Hypothalamus (tissue), 51 donors: Measurements from ENCODE around the gene SCT.
"Not testable (repeated sequence)": the region's sequence is repeated elsewhere in the genome, so short reads cannot be mapped to it uniquely, and the experiment has no call there.

ENCODE experiments used
- DNase-seq, 51 donors: peaks; one replicate each; lab custom pipeline; 2025; lab: John Stamatoyannopoulos, UW

Gene SCT, protein sequence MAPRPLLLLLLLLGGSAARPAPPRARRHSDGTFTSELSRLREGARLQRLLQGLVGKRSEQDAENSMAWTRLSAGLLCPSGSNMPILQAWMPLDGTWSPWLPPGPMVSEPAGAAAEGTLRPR

DNA sequence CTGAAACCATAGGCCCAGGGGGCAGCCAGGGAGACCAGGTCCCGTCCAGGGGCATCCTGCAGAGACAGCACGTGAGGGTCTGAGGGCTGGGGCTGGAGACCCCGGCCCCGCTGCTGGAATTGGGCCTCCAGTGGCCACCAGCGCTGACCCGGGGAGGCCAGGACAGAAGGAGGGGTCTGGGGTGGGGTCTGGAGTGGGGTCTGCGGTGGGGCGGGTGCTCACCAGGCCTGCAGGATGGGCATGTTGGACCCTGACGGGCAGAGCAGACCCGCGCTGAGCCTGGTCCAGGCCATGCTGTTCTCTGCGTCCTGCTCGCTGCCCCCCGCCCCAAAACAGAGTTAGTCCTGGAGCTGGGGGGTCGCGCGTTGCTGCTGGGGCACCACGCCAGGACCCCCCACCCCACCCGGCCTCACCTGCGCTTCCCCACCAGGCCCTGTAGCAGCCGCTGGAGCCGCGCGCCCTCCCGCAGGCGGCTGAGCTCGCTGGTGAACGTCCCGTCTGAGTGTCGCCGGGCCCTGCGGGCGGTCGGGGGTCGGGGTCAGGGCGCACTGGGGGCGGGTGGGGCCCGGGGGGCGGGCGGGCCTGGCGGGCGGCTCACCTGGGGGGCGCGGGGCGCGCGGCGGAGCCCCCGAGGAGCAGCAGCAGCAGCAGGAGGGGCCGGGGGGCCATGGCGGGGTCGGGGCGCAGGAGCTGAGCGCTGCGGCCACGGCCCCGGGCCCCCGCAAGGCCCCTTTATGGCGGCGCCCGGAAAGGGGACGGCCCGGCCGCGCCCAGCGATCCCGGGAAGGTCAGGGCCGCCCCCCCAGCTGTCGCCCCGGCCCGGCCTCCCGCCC, at the start of gene SCT:
Gene SCT (minus strand): TSS at position 707 of the 833 bp plus-strand sequence. CDS start 38 bp downstream, at position 669.
- DNase-seq = no peak

DNA sequence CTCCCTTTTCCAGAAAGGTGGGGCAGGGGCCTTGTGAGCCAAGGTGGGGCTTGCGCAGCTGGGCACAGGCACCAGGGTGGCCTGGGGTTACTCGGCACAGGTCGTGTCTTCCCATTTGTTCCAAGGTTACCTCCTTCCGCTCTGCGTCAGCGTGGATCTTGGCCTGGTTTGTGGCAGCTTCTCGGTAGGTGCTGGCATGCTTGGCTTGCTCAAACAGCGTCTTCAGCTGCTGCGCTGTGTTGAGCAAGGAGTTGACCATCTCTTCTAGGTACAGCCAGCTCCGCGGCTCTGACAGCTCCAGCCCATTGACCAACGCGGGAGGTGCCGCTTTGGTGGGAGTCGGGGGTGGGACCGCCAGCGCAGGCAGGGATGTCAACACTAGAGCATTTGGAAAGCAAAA, 47.4 kb upstream of the SCT start:
- DNase-seq = no peak

DNA sequence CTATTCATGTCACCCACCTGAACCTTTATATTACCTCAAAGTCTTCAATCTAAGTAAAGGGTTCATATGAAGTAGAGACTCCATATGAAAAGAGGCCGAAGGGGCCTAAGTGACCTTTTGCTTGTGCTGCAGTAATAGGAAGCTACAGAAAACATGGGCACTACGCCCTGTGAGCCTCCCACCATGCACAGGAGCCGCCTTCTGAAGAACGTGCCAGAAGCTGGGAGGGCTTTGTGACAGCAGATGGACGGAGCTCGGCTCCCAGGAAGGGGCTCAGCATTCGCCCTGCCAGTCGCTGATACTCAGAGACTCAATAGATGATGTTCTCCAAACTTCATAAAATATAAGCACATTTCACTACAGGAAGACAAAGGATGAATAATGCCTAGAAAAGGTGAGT, 46.9 kb upstream of the SCT start:
- no peak for DNase-seq

DNA sequence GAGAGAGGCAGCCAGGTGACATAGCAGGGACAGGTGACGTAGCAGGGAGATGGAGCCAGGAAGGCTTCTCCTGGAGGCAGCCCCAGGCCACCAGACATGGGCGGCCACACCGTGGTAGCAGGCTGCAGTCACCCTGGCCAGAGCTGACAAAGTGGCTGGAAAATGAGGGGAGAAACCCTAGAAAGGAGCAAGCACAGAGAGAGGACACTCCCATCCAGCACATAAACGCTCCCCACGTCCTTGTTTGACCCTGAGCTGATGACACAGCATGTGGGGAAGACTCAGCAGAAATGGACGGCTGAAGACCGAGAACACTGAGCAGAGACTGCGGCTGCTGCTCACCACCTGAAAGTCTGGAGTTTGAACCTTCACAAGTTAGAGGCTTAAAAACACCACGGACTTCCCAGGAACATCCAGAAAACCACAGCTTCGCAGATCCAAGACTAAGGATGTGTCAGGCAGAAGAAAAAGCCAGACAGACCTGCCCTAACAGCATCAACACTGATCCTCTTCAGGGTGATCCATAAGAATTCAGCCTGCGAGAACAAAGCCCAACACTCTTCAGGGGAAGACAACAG, 38.8 kb upstream of the SCT start:
- peak in 8 of 51 donors; percentile 12 to 37 (median 21) for DNase-seq

DNA sequence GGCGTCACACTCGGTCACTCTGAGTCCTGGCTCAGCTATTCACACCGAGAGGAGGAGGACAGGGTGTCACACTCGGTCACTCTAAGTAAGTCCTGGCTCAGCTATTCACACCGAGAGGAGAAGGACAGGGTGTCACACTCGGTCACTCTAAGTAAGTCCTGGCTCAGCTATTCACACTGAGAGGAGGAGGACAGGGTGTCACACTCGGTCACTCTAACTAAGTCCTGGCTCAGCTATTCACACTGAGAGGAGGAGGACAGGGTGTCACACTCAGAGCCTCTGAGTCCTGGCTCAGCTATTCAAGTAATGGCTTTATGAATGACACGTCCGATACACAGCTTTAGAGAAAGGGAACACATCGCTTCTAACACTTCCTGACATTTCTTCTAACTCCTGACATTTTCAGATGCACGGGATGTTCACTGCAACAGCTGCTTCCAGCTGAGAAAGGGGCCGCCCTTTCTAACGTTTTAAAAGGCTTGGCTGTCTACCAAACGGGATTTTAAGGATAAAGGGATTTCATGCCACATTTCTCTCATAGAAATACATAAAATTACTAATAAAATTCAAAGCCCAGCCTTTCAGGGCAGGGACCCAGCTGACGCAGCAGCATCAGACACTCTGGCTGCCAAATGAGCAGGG, 38.2 kb upstream of the SCT start:
- DNase-seq = no peak

DNA sequence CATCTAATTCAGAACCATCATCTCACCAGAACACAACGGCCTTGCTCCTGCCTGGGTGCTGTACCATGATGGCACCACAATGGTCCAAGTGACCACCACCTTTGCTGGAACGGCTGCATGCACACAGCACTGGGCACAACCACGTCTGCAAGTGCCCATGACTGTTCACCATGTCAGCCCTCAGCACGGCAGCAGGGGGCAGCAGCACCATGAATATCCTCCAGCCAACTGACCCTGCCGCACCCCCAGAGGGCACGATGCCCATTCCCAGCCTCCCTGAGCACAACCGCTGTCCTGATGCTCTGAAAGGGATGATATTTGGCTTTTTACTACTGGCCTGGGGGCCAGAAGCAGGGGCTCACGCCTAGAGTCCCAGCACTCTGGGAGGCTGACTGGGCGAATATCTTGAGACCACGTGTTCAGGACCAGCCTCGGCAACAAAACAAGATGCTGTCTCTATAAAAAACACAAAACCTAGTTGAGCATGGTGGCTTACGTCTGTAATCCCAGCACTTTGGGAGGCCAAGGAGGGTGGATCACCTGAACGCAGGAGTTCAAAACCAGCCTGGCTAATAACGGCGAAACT, 35.8 kb upstream of the SCT start:
- DNase-seq = peak in 36 of 51 donors; percentile 18 to 74 (median 50)

DNA sequence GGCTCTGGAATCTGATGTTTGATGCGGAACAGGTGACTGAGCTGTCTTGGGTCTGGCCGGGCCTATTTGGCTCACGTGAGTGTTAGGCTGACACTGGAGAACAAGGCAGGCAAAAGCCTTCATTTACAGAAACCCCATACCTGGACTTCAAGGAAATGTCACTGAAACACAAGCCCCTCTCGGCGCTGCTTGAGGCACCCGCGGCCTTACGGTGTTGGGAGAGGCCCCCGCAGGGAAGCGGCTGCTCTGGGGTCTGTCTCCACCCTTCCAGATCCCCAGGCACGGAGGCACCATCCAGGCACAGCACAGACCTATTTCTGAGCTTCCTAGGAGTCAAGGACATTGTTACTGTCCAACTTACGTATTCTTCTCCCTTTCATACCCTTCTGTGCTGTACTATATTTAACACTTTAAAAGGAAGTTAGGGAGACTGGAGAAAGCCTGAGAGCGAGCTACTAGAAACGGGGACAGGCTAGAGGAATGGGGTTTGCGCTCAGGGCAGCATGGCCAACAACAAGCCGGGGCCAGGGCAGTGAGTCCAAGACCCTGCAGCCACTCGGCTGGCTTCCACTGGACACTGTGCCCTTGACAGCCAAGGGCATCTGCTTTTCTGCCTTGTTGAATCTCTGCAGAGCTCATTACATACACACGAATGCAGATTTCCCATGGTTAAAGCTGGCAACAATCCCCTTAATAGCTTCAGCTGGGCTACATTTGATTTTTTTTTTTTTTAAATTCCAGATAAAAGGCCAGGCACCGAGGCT, 33.9 kb upstream of the SCT start:
- no peak for DNase-seq

DNA sequence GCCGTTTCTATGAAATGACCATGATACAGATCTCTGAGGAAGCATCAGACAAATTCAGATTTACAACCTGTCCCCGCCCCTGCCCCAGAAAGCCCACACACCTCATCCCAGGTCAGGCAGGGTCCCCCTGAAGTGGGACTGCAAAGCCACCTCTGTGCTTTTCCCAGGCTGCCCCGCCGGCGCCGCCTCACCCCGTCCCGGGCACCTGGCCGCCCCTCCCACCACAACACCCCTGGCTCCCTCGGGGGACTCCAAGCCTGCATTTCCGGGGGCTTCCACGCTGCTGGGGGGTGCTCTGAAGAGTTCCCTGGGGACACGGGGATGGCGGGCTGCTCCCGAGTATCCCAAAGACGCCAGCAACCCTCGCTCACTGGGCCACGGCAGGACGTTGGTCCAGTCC, 33.3 kb upstream of the SCT start:
- no peak for DNase-seq

DNA sequence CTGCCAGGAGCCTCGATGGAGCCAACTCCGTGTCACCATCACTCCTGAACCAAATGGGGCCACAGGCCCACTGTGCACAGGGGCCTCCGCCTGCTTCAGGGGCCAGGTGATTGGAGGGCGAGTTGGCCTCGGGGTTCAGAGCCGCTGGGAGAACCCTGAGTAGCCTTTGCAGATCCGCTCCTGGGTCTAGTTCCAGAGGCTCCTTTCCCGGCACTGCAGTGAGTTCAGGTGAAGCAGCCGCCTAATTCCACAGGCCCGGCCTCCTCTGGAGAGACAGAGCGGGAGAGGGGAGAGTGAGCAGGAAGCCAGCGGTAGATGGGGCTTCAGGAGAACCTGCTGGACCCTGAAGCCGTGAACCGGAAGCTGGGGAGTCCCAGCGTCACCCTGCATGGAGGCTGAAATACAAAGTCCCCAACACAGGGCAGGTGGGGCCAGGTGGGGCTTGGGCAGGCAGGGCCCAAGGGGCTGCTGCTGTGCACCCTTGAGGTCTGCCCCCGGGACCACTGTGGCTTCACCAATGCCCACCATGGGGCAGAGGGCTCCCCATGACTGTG, 32.6 kb upstream of the SCT start:
- no peak for DNase-seq

DNA sequence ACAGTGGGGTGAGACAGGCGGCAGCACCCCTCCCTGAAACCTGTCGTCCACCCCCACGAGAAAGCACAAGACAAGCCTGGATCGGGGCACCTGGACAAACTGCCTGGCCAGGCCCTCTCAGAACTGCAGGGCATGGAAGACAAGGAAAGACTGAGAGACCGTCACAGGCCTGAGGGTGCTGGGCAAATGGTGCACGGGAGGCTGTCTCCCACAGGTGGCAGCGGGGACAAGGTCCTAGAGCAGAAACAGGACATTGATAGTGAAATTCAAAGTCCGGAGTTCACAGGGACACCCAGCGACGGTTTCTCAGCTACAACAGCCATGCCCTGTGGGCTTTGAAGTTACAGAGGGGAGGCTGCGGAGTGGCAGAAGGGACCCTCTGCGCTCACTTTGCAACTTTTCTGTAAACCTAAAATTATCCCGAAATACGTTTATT, 30.7 kb upstream of the SCT start:
- no peak for DNase-seq

DNA sequence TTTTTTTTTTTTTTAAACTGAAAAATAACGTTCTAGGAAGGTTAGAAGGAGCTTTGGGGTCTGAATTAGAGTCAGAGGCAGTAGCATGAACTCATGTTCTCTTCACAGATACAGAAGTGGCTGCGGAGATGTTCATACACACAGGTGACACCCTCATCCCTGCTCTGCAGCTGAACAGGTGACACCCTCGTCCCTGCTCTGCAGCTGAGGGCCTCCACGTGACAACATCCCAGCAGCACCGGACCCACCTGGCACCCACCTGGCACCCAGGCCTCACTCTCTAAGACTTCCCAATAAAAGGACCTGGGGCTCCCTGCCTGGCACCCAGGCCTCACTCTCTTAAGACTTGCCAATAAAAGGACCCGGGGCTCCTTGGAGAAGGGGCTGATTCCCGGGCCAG, 29.9 kb upstream of the SCT start:
- no peak for DNase-seq

DNA sequence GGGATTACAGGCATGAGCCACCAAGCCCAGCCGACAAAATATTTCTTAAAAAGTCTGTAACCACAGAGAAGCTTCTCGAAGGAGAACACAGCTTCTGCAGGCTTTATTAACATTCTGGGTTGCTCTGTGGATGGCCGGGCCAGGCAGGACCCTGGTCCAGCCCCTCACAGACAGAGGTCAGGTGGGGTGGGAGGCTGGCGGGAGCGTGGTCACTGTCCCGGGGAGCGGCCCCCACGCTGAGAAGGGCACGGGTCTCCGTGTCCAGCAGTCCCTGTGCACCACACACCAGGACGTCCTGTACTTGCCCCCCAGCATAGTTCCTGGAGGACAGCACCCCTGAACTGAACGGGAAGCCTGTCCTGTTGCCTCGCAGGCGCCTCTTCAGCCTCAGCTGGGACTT, 29.4 kb upstream of the SCT start:
- DNase-seq = no peak

DNA sequence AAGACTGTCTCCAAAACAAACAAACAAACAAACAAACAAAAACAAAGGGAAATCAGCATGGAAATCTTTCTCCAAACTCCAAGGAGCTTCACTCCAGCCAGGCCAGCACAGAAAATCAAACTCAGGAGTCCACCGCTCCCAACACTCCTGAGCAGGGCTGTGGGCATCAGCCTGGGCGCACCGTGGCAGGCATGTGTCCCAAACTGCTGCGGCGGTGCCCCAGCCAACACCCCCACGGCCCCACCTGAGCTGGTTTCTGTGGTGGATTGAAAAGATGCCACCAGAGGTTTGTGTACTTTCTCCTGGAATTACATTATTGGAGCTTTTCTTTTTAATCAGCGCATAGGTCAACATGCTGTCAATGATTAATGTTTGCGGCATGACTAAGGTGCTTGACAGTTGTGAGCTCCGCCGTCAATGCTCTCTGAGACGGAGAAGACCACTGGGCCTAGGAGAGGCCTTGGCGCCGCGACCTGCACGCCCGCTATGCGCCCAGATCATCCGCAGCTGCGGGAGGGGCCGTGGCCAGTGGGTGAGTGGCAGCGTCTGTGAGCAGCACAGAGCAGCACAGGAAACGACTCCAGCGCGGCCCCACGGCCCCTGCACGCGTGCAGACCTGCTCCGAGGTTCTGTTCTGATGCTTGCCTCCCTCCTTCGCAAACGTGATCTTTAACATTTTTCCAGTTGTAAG, 28.2 kb upstream of the SCT start:
- no peak for DNase-seq

DNA sequence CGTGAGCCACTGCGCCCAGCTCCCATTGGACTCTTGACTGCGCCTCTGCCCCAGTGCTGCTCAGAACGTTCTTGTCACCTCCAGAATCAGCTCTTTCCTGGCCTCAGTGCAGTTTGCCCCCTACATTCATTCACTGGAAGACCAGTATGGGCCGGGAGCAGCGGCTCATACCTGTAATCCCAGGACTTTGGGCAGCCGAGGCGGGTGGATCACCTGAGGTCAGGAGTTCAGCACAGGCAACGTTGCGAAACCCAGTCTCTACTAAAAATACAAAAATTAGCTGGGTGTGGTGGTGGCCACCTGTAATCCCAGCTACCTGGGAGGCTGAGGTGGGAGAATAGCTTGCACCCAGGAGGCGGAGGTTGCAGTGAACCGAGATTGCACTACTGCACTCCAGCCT, 27.5 kb upstream of the SCT start:
- DNase-seq = not testable (repeated sequence)

DNA sequence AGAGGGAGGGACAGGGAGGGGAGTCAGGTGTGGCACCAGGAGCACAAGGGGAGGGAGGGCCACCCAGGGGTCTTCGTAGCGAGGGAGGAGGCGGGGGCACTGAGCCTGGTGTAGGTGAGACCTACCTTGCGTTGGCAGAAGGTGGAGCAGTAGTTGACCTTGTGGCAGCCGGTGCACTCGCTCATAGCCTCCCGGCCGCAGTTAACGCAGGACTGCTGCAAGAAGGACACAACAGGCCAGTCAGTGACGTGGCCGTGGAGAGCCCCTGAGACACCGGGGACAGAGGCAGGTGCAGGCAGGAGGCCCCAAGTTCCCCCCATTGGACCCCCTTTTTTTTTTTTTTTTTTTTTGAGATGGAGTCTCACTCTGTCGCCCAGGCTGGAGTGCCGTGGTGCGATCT, 26.9 kb upstream of the SCT start:
- DNase-seq = no peak

DNA sequence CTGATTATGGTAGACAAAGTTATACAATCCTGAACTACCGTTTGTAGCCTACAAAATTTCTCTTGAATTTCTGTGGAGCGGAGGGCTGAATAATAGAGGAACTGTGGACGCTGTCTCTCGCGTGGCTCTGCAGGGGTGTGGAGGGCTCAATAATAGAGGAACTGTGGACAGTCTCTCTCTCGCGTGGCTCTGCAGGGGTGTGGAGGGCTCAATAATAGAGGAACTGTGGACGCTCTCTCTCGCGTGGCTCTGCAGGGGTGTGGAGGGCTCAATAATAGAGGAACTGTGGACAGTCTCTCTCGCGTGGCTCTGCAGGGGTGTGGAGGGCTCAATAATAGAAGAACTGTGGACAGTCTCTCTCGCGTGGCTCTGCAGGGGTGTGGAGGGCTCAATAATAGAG, 26.2 kb upstream of the SCT start:
- not testable (repeated sequence) for DNase-seq

DNA sequence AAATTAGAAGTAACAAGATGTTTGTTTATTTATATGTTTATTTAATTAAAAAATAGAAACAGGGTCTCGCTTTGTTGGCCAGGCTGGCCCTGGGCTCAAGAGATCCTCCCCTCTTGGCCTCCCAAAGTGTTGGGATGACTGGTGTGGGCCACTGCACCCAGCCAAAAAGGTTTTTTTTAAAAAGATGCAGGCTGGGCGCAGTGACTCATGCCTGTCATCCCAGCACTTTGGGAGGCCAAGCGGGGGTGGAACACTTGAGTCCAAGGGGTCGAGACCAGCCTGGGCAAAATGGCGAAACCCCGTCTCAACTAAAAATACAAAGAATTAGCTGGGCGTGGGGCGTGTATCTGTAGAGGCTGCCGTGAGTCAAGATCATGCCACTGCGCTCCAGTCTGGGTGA, 23.5 kb upstream of the SCT start:
- DNase-seq = no peak

DNA sequence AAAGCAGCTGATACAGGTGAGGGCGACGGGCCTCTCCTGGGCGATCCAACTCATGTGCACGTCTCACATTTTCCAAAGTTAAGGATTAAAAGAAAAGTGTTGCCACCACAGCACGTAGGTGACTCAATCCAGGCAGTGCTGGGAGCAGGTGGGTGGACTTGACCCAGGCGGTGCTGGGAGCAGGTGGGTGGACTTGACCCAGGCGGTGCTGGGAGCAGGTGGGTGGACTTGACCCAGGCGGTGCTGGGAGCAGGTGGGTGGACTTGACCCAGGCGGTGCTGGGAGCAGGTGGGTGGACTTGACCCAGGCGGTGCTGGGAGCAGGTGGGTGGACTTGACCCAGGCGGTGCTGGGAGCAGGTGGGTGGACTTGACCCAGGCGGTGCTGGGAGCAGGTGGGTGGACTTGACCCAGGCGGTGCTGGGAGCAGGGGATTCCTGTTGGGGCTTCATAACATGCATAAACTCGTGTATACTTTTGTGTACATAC, 20.7 kb upstream of the SCT start:
- not testable (repeated sequence) for DNase-seq

DNA sequence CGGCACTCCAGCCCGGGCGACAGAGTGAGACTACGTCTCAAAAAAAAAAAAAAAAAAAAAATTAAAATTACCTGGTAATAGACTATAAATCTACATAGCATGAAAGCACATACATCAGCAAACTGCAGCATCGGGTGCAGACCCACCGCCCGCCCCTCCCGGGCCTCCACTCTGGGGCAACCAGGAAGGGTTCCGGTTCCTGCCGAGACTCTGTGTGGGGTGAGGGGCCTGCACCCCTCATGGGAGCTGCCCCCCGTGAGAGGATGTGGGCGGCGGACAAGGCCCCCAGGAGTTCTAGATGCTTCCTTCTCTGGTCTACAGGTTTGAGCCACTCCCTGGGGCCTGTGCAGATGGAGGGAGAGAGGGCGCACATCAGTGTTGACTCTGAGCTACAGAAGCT, 19.2 kb upstream of the SCT start:
- DNase-seq = no peak
